GM21526 (cell line): ENCODE data around the gene CAMTA1.

ENCODE experiments used
- ATAC-seq: cut with Tn5 transposase; IDR thresholded peaks from one replicate; pipeline ENCODE4 v1.9.1; 2021; ENCODE audit warnings: moderate library complexity; ENCODE audit not compliant: unreplicated experiment, low FRiP score

The CAMTA1 gene

DNA sequence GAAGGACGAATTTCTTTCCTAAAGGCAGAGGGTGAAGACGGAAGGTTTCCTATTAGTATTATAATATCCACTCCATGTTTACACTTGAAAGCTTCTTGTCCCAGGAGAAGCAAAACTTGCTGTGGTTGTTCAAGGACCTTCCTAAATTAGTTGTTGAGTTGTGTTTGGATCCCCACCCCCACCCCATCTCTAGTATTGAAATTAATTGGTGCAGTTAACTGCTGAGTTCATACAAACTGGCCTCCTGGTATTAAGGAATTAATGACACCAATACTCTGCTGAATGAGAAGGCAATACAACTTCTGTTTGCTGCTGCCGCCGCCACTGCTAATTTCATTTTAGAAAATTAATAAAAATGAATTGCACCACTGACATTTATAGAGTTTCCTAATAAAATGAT is 308.8 kb downstream of the CAMTA1 start:
- no peak for ATAC-seq

DNA sequence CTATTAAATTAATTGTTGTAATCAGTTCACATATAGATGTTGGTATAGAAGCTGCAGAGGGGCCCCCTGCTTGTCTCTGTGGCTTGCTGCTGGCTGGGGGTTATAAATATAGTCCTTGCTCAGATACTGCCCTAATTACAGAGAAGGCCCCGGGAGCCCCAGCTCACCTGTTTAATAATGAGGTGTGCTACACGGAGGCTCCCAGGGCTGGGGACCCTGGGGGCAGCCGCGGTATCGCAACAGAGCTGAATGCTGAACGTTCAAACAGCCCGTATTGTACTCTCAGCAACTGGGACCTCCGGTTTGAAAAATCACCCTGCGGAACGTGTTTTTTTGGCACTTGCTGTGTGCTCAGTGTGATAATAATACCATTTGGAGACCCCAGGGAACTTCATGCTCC is 309.3 kb downstream of the CAMTA1 start:
- no peak for ATAC-seq

DNA sequence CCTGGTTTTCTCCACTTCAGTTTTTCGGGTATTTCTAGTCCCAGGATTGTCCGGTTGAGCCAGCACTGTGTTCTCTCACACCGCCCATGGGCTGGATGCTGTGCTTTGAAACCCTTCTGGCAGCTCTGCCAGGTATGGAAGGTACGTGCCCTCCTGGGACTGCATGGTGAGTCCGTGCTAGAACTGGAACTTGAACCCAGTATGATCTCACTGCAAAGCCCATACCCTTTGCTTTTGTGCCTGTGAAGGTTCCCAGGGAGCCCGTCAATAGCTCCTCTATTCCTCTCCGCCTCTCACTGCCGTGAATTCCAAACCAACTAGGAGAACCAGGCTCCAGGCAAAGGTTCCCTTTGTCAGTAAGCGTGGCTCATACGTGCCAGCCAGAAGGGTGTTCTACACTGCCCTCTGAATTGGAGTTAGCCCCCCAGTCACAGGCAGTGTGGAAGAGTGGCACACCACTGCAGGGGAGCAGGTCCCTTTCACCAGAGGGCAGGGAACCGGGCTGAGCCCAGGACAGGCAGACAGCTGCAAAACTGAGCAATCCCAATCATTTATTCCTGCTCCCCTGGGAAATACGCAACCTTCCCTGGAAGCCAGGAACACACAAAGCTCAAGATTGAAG is 310.2 kb downstream of the CAMTA1 start:
- no peak for ATAC-seq

DNA sequence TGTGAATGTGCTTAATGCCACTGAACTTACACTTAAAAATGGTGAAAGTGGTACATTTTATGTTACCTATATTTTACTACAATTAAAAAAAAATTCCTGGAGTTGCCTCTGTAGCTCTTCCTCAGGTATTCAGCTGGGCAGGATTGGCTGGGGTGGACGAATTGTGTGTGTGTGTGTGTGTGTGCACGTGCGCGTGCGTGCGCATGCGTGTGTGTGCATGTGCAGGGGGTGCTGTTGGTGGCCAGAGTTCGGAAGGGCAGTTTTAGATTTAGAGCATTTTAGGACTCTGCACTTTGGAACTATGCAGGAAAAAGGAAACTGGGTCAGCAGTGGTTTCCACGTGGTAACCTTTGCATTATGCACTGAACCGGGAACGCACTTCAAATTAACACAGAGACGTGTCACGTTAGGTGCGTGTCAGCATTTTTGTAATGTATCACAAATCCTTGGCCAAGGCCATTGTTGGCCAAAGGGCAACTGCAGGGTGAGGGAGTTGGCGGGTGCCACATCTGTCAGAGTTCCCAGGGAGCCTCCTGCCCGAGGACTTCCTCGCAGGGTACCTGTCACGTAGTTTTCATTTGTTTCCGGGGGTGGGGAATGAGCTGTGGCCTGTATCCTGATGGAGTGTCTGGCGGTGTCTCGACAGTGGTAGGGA is 312.8 kb downstream of the CAMTA1 start:
- ATAC-seq: no peak

- ATAC-seq: no peak
Measured at GRCh38 chr1:7098641-7099040, 313.4 kb downstream of the CAMTA1 start.

GRCh38 chr1:7100479-7100878 is 315.2 kb downstream of the CAMTA1 start:
- ATAC-seq: no peak

DNA sequence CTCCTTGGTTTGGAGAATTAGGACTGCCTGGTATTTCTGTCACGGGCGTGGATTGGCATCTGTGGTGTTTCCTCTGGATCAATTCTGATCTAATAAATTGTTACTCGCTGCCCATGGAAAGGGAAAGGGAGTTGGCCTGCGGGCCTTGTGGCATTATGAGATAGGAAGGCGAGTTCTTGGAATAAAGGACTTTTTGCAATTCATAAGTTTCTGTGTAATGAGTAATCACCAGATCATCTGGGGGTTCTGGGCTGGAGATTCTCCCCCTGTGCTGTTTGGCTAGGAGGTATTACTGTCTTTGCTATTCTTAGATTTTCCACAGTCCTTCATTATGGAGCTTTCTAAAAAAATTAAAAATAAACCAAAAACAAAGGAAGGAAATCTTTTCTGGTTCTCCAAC is 315.9 kb downstream of the CAMTA1 start:
- no peak for ATAC-seq

DNA sequence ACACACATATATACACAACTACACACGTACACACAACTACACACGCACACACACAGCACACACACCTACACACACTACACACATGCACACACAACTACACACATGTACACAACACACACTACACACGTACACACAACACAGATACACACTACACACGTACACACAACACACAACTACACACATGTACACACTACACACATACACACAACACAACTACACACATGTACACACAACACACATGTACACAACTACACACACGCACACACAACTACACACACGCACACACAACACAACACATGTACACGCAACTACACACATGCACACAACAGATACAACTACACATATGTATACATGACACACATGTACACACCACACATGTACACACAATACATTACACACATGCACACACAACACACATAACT is 318.1 kb downstream of the CAMTA1 start:
- ATAC-seq: no peak

GRCh38 chr1:7103874-7104273 is 318.6 kb downstream of the CAMTA1 start:
- ATAC-seq: no peak

GRCh38 chr1:7104339-7104738 is 319.1 kb downstream of the CAMTA1 start:
- no peak for ATAC-seq

DNA sequence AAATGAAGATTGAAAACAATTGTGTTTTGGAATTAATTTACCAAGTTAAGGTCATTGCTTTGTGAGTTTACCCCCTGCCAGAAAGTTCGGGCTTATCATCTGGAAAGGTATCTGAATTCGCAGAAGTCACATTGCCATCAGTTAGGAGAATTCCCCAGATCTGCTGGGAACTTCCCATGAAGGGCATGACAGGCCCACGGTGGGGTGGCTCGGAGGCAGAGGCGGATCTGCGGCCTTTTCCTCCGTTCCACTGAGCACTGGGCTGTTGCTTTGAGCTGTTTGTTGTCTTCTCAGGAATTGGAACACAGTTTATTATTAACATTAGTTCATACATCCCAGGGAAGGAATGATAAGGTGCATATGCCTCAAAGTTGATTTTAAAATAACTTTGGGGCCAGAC is 320.0 kb downstream of the CAMTA1 start:
- ATAC-seq: no peak

DNA sequence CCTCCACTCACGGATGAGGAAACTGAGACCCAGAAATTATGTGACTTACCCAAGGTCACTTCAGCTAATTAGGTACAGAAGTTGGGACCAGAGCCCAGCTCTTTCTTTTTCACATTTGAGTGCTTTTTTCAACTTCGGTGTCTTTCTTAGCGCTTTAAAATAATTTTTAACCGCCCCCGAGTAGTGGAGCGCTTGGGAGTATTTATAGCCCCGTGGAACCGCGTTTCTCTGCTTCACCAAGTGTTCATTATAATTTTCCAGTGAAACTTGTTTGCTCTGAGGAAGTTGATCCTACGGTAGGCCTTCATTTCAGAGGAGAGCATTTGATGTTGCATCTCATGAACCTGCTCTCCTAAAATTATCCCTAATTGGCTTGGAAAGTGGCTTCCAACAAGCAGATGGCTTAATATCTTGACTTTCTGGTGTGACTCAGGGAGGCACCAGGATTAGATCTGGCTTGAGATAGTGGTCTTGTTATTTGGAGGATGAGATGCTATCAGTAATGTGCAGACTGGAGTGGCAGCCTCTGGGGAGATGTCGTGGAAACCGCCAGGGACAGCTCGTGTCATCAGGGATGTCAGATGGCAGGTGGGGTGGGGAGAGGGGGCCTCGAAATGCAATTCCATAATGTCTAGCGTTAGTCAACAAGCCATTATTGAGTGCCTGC is 321.3 kb downstream of the CAMTA1 start:
- no peak for ATAC-seq

DNA sequence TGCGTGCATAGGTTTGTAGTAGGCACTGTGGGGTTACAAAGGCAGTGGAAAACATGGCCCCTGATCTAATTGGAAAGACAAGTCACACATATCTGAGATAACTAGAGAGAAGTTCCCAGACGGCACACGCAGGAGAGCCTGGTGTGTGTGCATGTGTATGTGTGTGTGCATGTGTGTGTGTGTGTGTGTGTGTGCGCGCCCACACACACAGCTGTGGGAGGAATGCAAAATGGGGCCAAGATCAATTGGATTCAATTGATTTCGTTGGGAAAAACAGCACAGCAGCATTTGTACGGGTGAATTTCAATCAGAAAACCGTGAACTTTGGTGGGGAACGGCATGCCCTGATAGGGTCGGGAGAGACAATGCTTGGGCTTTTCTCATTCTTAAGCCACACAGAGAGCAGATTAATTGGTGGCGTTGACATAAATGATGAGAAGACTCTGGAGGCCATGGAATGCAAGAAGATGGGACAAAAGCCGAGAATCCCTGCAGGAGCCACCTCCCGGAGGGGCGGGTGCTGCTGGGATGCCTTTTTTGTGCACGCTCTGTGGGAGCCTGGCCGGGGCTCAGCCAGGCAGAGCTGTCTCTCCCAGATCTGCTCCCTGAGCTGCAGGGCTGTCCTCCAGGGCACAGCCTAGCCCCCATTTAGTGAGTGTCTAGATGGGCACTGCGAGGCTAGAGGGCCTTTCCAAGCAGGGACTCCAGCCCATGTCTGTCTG is 322.0 kb downstream of the CAMTA1 start:
- no peak for ATAC-seq

GRCh38 chr1:7108251-7108650 is 323.0 kb downstream of the CAMTA1 start:
- no peak for ATAC-seq

- no peak for ATAC-seq
Measured at GRCh38 chr1:7109901-7110300, 324.6 kb downstream of the CAMTA1 start.

GRCh38 chr1:7110321-7110720 is 325.1 kb downstream of the CAMTA1 start:
- no peak for ATAC-seq

DNA sequence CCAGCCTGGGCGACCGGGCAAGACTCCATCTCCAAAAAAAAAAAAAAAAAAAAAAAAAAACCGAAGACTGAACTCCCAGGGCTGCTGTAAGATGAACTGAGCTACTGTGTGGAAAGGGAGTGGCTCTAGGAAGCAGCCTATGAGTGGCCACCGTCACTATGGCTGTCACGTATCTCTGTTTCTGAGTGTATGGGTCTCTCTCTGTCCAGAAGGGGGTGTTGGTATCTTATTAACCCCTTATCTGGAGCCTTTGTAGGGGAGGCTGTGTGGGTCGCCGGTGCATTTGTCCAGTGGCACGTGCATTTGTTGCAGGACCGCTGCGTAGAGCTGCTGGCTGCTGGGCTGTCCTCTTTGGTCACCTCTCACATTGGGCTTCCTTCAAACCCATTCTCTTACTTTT is 326.6 kb downstream of the CAMTA1 start:
- ATAC-seq: no peak

GRCh38 chr1:7113136-7113535 is 327.9 kb downstream of the CAMTA1 start:
- ATAC-seq: no peak

DNA sequence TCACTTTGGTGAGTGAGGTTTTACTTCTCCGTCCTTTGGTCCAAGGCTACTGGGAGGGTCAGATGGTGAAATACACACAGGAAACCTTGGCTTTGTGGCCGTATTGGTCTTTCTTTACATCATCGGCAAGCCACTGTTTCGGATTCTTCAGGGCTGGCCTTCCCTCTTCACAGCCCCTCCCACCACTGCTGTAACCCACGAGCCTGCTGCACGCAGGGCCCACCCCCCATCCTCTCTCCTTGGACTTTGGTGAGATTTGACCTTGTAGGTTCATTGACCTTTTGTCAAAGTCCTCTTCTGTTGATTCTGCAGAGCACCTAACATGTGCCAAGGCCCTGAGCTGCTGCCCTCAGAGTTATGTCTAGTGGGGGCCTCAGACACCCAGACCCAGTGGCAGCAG is 328.6 kb downstream of the CAMTA1 start:
- no peak for ATAC-seq

DNA sequence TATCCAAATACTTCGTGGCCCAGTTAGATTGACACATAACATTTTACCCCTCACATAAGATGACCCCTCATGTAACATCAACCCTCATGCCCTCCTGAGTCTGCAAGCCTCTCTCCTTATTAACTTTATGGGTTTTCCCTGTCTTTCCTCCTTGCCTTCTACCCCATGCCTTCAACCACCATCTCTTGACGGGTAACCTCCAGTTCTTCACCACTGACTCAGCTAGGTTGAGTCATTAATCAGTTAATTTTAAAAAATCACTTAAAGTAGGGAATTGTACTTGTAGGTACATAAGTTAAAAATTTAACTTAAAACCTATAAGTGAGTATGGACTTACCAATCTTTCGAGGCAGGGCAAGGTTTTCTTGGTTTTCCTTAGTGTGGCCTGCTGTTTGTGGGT is 330.7 kb downstream of the CAMTA1 start:
- ATAC-seq: no peak
